GM23338 (cell line): Measurements from ENCODE around the gene MAOA.

Source experiments
- EZH2 ChIP-seq: fragments of 200-600 bp; sonication (generic); IDR thresholded peaks from one replicate; pipeline ENCODE4 v1.8.0; 2017; ENCODE audit warnings: antibody characterized with exemption, mild to moderate bottlenecking, low read depth; ENCODE audit not compliant: unreplicated experiment
- EZH2phosphoT487 ChIP-seq: fragments of 200-600 bp; sonication (generic); IDR thresholded peaks from one replicate; pipeline ENCODE4 v1.8.1; 2018; ENCODE audit warnings: antibody characterized with exemption; ENCODE audit not compliant: unreplicated experiment
- JUNB ChIP-seq: IDR thresholded peaks from one replicate; pipeline ENCODE4 v1.6.1; 2016; ENCODE audit warnings: antibody characterized with exemption; ENCODE audit not compliant: unreplicated experiment
- POLR2AphosphoS5 ChIP-seq: IDR thresholded peaks from 2 replicates; pipeline ENCODE4 v1.6.1; 2016; ENCODE audit warnings: antibody characterized with exemption, low read depth
- ZNF114 ChIP-seq: fragments of 250-450 bp; sonication (Bioruptor Pico); IDR thresholded peaks from 2 replicates; pipeline ENCODE4 v1.5.0; 2020; ENCODE audit warnings: mild to moderate bottlenecking, moderate library complexity
- TF ChIP-seq, protein P1 (sequence below), 2 experiments: fragments of 200-600 bp in 1 of 2; sonication (generic) in 1 of 2; conservative IDR thresholded peaks; 2 replicates each; pipeline versions ENCODE4 v1.5.1 to v1.6.1; 2016 to 2017; ENCODE audit warnings: antibody characterized with exemption in 2 of 2, low read depth in 2 of 2, mild to moderate bottlenecking in 2 of 2, moderate library complexity in 1 of 2
- TF ChIP-seq, protein P2 (sequence below): IDR thresholded peaks from one replicate; pipeline ENCODE4 v1.6.1; 2018; ENCODE audit warnings: antibody characterized with exemption; ENCODE audit not compliant: unreplicated experiment

DNA sequence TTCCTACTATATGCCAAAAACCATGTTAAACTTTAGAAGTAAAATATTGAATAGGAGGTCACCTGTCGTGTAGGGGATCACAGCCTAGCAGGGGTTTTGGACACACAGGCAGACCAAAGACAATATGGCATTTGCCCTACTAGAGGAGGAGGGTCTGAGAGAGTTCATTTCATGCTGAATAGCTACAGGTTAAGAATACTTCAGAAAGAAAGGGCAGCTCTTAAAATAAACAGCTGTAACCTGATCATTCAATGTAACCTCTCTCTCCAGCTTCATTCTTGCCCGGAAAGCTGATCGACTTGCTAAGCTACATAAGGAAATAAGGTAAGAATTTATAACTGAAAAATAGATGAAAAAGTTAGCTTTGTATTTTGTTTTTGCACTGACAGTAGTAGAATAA is 79.9 kb downstream of the MAOA start:
- TF ChIP-seq, protein P1, sequence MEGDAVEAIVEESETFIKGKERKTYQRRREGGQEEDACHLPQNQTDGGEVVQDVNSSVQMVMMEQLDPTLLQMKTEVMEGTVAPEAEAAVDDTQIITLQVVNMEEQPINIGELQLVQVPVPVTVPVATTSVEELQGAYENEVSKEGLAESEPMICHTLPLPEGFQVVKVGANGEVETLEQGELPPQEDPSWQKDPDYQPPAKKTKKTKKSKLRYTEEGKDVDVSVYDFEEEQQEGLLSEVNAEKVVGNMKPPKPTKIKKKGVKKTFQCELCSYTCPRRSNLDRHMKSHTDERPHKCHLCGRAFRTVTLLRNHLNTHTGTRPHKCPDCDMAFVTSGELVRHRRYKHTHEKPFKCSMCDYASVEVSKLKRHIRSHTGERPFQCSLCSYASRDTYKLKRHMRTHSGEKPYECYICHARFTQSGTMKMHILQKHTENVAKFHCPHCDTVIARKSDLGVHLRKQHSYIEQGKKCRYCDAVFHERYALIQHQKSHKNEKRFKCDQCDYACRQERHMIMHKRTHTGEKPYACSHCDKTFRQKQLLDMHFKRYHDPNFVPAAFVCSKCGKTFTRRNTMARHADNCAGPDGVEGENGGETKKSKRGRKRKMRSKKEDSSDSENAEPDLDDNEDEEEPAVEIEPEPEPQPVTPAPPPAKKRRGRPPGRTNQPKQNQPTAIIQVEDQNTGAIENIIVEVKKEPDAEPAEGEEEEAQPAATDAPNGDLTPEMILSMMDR (conservative IDR thresholded peaks at IDR 0.05; ENCODE audit: low read depth in 2 of 2): no peak
- TF ChIP-seq, protein P2, sequence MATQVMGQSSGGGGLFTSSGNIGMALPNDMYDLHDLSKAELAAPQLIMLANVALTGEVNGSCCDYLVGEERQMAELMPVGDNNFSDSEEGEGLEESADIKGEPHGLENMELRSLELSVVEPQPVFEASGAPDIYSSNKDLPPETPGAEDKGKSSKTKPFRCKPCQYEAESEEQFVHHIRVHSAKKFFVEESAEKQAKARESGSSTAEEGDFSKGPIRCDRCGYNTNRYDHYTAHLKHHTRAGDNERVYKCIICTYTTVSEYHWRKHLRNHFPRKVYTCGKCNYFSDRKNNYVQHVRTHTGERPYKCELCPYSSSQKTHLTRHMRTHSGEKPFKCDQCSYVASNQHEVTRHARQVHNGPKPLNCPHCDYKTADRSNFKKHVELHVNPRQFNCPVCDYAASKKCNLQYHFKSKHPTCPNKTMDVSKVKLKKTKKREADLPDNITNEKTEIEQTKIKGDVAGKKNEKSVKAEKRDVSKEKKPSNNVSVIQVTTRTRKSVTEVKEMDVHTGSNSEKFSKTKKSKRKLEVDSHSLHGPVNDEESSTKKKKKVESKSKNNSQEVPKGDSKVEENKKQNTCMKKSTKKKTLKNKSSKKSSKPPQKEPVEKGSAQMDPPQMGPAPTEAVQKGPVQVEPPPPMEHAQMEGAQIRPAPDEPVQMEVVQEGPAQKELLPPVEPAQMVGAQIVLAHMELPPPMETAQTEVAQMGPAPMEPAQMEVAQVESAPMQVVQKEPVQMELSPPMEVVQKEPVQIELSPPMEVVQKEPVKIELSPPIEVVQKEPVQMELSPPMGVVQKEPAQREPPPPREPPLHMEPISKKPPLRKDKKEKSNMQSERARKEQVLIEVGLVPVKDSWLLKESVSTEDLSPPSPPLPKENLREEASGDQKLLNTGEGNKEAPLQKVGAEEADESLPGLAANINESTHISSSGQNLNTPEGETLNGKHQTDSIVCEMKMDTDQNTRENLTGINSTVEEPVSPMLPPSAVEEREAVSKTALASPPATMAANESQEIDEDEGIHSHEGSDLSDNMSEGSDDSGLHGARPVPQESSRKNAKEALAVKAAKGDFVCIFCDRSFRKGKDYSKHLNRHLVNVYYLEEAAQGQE: no peak
- TF ChIP-seq POLR2AphosphoS5: no peak
- no peak for TF ChIP-seq EZH2
- no peak for TF ChIP-seq EZH2phosphoT487
- no peak for TF ChIP-seq JUNB
- no peak for TF ChIP-seq ZNF114 (CRISPR knock-in tag)
